NCI-H1694 treated with DMSO at 0.1 percent for 48 hours (cell line): Measurements from ENCODE around the gene GNA12.
A peak's percentile ranks its signal among the peaks of the same experiment; 100 is the strongest.

Experiments used
- DNase-seq: peaks from one replicate; lab custom pipeline; 2025; lab: John Stamatoyannopoulos, UW

Gene GNA12

DNA sequence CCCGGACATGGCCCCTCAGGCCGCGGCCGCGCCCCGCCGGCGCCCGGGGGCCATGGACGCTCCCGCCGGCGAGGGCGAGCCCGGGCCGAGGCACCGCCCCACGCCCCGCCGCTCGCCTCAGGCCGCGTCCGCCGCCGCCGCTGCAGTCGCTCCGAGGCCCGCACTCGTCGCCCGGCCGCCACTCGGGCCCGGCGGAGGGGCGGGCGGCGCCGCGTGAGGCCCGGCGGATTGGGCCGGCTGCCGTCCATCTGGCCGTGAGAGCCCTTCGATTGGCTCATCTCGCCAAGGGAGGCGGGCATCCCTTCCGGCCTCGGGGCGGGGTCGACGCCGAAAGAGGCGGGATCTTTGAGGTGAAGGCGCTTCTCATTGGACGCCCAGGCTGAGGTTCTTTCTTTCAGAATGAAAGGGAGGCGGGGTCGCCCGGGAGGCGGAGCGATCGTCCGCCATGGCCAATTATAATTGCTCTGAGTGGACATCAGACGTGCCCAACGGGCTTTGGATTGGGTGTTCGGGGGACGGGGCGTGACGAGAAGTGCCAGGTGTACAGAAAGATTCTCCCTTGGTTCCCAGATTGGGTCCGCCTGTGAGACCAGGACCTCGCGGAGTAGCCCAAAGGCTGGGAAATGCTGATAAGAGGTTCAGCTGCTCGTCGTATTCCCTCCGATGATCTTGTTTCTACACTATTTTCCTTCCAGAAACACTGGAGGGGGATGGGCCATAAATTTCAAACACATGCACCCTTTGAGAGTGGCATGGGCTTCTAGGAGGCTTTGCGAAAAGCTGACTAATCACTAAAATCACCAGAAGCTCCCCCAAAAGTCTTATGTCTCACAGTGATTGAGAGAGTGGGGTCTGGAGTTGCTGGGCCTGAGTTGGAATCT is at the start of gene GNA12:
Gene GNA12 (minus strand): TSS at position 156 of the 881 bp plus-strand sequence. CDS start 147 bp downstream, at position 9.
- peak; percentile 98 for DNase-seq

DNA sequence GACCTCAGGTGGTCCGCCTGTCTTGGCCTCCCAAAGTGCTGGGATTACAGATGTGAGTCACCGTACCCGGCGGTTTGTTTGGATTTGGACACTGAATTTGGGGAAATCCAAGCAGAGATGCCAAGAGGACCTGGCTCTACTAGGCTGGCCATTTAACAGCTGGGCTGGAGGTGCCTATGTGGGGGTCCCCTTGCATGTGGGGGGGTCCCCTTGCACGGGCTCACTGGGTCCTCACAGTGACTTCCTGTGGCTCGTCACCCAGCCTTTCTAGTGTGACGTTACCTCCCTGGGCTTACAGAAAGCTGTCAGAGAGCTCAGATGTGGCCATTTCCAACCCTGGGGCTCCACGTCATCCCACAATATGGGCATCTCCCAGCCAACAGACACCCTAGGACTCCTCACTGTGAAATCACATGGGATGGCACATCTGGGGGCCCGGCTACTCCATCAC is 49.3 kb upstream of the GNA12 start:
- no peak for DNase-seq

GRCh38 chr7:2892549-2892948 is 48.4 kb upstream of the GNA12 start:
- peak; percentile 71 for DNase-seq

- DNase-seq: no peak
Observed at GRCh38 chr7:2887816-2888215, 43.7 kb upstream of the GNA12 start.

GRCh38 chr7:2886900-2887299 is 42.8 kb upstream of the GNA12 start:
- DNase-seq: peak; percentile 85

- DNase-seq: no peak
Observed at GRCh38 chr7:2886391-2886790, 42.3 kb upstream of the GNA12 start.

GRCh38 chr7:2884161-2884560 is 40.1 kb upstream of the GNA12 start:
- no peak for DNase-seq

GRCh38 chr7:2883101-2883500 is 39.0 kb upstream of the GNA12 start:
- no peak for DNase-seq

DNA sequence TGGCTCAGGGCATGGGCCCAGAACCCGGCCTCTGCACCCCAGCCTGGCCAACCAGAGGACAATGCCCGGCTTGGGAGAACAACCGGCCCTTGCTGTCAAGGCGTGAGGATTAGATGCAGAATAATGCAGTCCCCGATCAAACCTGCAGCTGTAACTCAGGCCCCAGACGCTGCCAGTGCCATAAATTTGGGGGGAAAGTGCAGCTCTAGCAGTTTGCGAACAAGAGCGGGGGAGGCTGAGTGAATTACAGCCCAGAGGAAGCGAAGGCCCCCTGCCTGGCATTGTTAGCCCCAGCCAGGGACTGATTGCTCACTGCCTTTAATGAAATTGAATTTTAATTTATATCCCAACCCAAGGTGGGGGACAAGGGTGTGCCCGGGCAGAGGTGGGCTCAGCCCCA is 38.0 kb upstream of the GNA12 start:
- no peak for DNase-seq

DNA sequence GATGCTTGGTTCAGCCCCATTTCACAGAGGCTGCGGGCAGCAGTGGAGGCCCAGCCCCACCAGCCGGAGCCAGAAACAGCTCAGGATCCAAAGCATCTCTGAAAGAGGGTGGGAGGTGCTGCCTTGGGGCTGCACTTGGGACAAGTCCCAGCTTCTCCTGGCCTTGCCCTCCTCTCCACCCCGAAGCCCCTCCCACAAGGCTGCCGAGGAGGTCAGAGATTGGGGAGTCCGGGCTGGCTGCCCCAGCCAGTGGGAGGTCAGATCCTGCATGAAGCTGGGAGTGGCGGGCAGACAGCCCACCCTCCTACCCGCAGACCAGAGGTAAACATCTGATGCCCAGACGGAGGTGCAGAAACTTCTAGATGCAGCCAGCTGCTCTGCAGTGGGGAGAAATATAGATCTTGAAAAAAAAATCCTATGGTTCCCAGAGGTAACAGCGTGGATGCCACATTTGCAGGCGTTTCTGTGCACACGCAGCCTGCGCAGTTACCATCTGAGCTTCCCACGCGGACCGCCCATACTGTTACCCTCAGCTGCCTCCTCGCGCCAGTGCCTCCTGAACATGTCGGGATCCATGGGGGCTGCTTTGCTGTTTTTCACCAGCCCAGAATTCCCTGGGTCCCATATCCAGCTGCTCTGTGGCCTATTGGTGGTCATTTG is 36.9 kb upstream of the GNA12 start:
- DNase-seq: no peak

GRCh38 chr7:2880051-2880450 is 35.9 kb upstream of the GNA12 start:
- DNase-seq: no peak

DNA sequence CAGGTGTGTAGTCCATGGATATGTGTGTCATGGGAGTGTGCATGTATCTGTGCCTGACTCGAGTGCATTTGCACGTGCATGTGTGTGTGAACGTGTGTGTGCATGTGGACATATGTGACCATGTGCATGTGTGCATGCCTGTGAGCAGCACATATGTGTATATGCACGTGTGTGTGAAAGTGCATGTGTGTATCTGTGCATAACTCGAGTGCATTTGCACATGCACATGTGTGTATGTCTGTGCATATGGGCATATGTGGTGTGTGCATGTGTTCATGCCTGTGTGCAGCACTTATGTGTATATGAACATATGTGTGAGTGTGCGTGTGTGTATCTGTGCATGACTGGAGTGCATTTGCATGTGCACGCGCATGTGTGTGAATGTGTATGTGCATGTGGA is 35.2 kb upstream of the GNA12 start:
- no peak for DNase-seq

- DNase-seq: no peak
Observed at GRCh38 chr7:2878306-2878705, 34.2 kb upstream of the GNA12 start.

- DNase-seq: peak; percentile 14
Observed at GRCh38 chr7:2876031-2876731, 32.1 kb upstream of the GNA12 start.

- DNase-seq: peak; percentile 22
Observed at GRCh38 chr7:2873686-2874551, 29.8 kb upstream of the GNA12 start.

DNA sequence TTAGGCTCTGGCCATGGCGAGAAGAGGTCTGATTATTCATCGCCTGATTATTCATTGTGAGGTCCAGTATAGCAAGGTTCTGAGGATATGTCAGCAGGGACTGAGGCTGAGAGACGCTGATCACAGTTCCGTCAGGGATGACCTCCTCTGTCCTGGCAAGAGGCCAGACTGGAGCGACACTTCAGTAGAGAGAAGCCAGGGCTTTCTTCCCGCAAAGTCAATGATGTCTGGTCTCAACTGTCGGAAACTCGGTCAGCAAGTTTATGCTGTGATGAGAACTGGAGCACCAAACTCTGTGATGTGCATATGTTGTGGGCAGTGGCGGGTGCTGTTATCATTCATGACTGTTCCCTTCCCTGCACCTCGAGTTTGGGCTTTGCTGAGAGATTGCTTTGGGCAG is 29.0 kb upstream of the GNA12 start:
- no peak for DNase-seq

GRCh38 chr7:2872296-2872874 is 28.3 kb upstream of the GNA12 start:
- peak; percentile 93 for DNase-seq

- DNase-seq: no peak
Observed at GRCh38 chr7:2870471-2870931, 26.4 kb upstream of the GNA12 start.

GRCh38 chr7:2869981-2870380 is 25.9 kb upstream of the GNA12 start:
- no peak for DNase-seq

GRCh38 chr7:2866601-2867000 is 22.5 kb upstream of the GNA12 start:
- DNase-seq: no peak

DNA sequence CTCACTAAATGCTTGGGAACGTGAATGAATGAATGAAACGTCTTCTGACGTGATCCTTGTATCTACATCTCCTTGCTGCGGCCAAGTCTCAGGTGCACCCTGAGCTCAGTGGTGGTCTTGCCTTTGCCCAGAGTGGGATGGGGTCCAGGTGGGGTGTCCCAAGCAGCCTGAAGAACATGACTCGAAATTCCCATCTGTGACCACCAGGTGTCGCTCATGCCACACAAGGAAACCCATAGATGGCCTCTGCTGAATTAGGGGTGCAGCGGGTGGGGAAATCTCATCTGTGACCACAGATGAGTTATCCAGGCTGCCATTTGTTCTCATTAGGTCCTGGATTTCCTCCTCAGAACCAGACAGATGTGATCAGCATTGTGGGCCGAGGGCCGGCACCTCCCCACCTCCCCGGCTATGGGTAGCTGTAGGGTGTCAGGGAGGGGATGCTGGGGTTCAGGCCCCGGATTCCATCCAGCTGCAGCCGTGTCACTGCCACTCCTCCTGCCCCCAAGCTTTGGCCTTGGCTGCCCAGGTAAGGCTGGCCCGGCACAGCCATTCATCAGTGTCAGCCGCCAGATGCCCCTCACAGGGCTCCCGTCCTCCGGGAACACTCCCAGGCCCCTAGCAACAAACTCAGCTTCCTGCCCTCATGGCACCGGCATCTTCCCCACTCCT is 21.0 kb upstream of the GNA12 start:
- DNase-seq: peak; percentile 51
